NCI-H1105 treated with DMSO at 0.1 percent for 48 hours (cell line): ENCODE data around the gene MEGF8.

Source experiments
- DNase-seq: peaks from one replicate; lab custom pipeline; 2025; lab: John Stamatoyannopoulos, UW

The MEGF8 gene

GRCh38 chr19:42386974-42387707 is 61.7 kb downstream of the MEGF8 start:
- DNase-seq: peak; percentile 79

- no peak for DNase-seq
These were observed 63.5 kb downstream of the MEGF8 start for GRCh38 chr19:42388851-42389489.

GRCh38 chr19:42389899-42390298 is 64.5 kb downstream of the MEGF8 start, which contains the start of gene CNFN:
TSS of gene CNFN (minus strand) at chr19:42390297. CDS start at chr19:42389037, 1,260 bp downstream.
- DNase-seq: no peak

GRCh38 chr19:42392165-42392564 is 66.7 kb downstream of the MEGF8 start:
- no peak for DNase-seq

GRCh38 chr19:42394751-42395150 is 69.3 kb downstream of the MEGF8 start:
- DNase-seq: no peak

- DNase-seq: peak; percentile 98
These were observed 71.2 kb downstream of the MEGF8 start for GRCh38 chr19:42396381-42397262.

- DNase-seq: no peak
These were observed 72.1 kb downstream of the MEGF8 start for GRCh38 chr19:42397263-42398166.

GRCh38 chr19:42400404-42400803 is 75.0 kb downstream of the MEGF8 start:
- DNase-seq: no peak

- DNase-seq: peak; percentile 76
These were observed 76.2 kb downstream of the MEGF8 start for GRCh38 chr19:42401365-42402303.

GRCh38 chr19:42402376-42403116 is 77.1 kb downstream of the MEGF8 start:
- peak; percentile 45 for DNase-seq

- no peak for DNase-seq
These were observed 78.2 kb downstream of the MEGF8 start for GRCh38 chr19:42403586-42403985.

GRCh38 chr19:42406111-42406510 is 80.7 kb downstream of the MEGF8 start:
- no peak for DNase-seq

- no peak for DNase-seq
These were observed 81.8 kb downstream of the MEGF8 start for GRCh38 chr19:42407085-42407815.

GRCh38 chr19:42407816-42408175 is 82.4 kb downstream of the MEGF8 start:
- DNase-seq: no peak

GRCh38 chr19:42409477-42409876 is 84.0 kb downstream of the MEGF8 start:
- DNase-seq: no peak

- no peak for DNase-seq
These were observed 84.9 kb downstream of the MEGF8 start for GRCh38 chr19:42410371-42410770.

GRCh38 chr19:42411581-42412178 is 86.2 kb downstream of the MEGF8 start:
- no peak for DNase-seq

GRCh38 chr19:42412227-42412626 is 86.8 kb downstream of the MEGF8 start:
- DNase-seq: no peak

- no peak for DNase-seq
These were observed 87.2 kb downstream of the MEGF8 start for GRCh38 chr19:42412661-42413076.
